Naive thymus-derived CD8-positive, alpha-beta T cell (primary cell): Measurements from ENCODE around the gene PSMC2. TPM values are rescaled to one million over a fixed set of nuclear protein-coding genes. Genes with fewer than 3 reads are reported as not detected.
"Not testable (repeated sequence)": the region's sequence is repeated elsewhere in the genome, so short reads cannot be mapped to it uniquely, and the experiment has no call there.

Experiments used
- ATAC-seq, 2 donors: fragments of 150-1000 bp; cut with Tn5 transposase in 1 of 2; sonication (Bioruptor Pico), chemical (Tn5 transposase) in 1 of 2; 1 replicate in 1 of 2; 2 replicates in 1 of 2; pipeline ENCODE4 v1.10.0; 2021; ENCODE audit warnings: mild to moderate bottlenecking in 2 of 2, moderate library complexity in 2 of 2
- POLR2A ChIA-PET: fragments of 350-600 bp; sonication (Branson Sonifier 250); formaldehyde crosslinking; loops from one replicate; lab custom pipeline; 2021; ENCODE audit warnings: antibody characterized with exemption; lab: Charles Lee
- DNase-seq, 10 donors: peaks; one replicate each; pipeline versions ENCODE4 v3.0.0 to v3.0.0-alpha.2; 2020 to 2022
- H3K27ac Mint-ChIP-seq, 10 donors: one replicate each; pipeline ENCODE4 v1.8.0; 2020 to 2022; ENCODE audit warnings: mild to moderate bottlenecking in 10 of 10, mixed read lengths in 10 of 10, moderate library complexity in 4 of 10, inconsistent platforms in 1 of 10
- H3K27me3 Mint-ChIP-seq, 5 donors: one replicate each; pipeline ENCODE4 v1.8.0; 2021 to 2022; ENCODE audit warnings: mixed read lengths in 5 of 5
- H3K36me3 Mint-ChIP-seq, 3 donors: one replicate each; pipeline ENCODE4 v1.8.0; 2020 to 2022; ENCODE audit warnings: mixed read lengths in 3 of 3, mild to moderate bottlenecking in 2 of 3, inconsistent platforms in 1 of 3
- H3K4me1 Mint-ChIP-seq, 4 donors: one replicate each; pipeline ENCODE4 v1.8.0; 2021 to 2022; ENCODE audit warnings: mixed read lengths in 4 of 4
- H3K4me3 Mint-ChIP-seq, 10 donors: one replicate each; pipeline ENCODE4 v1.8.0; 2020 to 2022; ENCODE audit warnings: mild to moderate bottlenecking in 10 of 10, mixed read lengths in 10 of 10, moderate library complexity in 6 of 10, inconsistent platforms in 1 of 10
- H3K9me3 Mint-ChIP-seq, 9 donors: one replicate each; pipeline ENCODE4 v1.8.0; 2020 to 2022; ENCODE audit warnings: mixed read lengths in 9 of 9, mild to moderate bottlenecking in 3 of 9, inconsistent platforms in 1 of 9, moderate library complexity in 1 of 9
- polyA plus RNA-seq, 3 donors: library from polyadenylated mRNA; unstranded; fragments of 300-500 nt; fragmentation: Illumina TruSeq; gene quantifications; one replicate each; pipeline ENCODE4 v1.2.3, GENCODE V29; 2021
- total RNA-seq, 8 experiments: library from RNA in 2 of 8; stranded (reverse) in 2 of 8; gene quantifications; one replicate each; pipeline ENCODE4 v1.2.3 and lab custom pipeline; 2021 to 2026

Gene PSMC2
- total and polyA plus RNA-seq, 5 experiments from 2014 or later: 68.8 to 95.5 (median 90.3) TPM

GRCh38 chr7:103405789-103406613, 58.6 kb downstream of the PSMC2 start:
- H3K36me3 Mint-ChIP-seq, H3K4me3 Mint-ChIP-seq, H3K27ac Mint-ChIP-seq, DNase-seq, POLR2A ChIA-PET, ATAC-seq, H3K4me1 Mint-ChIP-seq, H3K9me3 Mint-ChIP-seq: not testable (repeated sequence)
- H3K27me3 Mint-ChIP-seq: peaks cover 0 to 13% (median 8%) of the 10 kb centered on the region in 5 donors

- ATAC-seq: no peak
- H3K36me3 Mint-ChIP-seq: peaks cover 0 to 3% (median 0%) of the 10 kb centered on the region in 3 donors
- no peak for DNase-seq
- H3K9me3 Mint-ChIP-seq: no peaks in the 10 kb centered on the region
- POLR2A ChIA-PET: no interaction called here
- H3K4me1 Mint-ChIP-seq: no peaks in the 10 kb centered on the region
- H3K4me3 Mint-ChIP-seq: no peak overlapping the region
- H3K27me3 Mint-ChIP-seq: peaks cover 2 to 15% (median 7%) of the 10 kb centered on the region in 5 donors
- no peak overlapping the region for H3K27ac Mint-ChIP-seq
Measured at GRCh38 chr7:103412151-103412550, 64.7 kb downstream of the PSMC2 start.

- H3K36me3 Mint-ChIP-seq: peaks cover 0 to 3% (median 0%) of the 10 kb centered on the region in 3 donors
- POLR2A ChIA-PET: no interaction called here
- no peak overlapping the region for H3K4me3 Mint-ChIP-seq
- H3K27me3 Mint-ChIP-seq: peaks cover 8 to 18% (median 15%) of the 10 kb centered on the region in 5 donors
- no peak overlapping the region for H3K27ac Mint-ChIP-seq
- no peak for DNase-seq
- no peaks in the 10 kb centered on the region for H3K4me1 Mint-ChIP-seq
- H3K9me3 Mint-ChIP-seq: no peaks in the 10 kb centered on the region
- no peak for ATAC-seq
Measured at GRCh38 chr7:103413407-103413806, 66.0 kb downstream of the PSMC2 start.

GRCh38 chr7:103418241-103418640, 70.8 kb downstream of the PSMC2 start:
- DNase-seq (no peak), ATAC-seq (no peak)
- H3K27me3 Mint-ChIP-seq: peaks cover 13 to 30% (median 24%) of the 10 kb centered on the region in 5 donors
- H3K36me3 Mint-ChIP-seq: peaks cover 0 to 2% (median 0%) of the 10 kb centered on the region in 3 donors
- no peaks in the 10 kb centered on the region for H3K4me1 Mint-ChIP-seq
- H3K4me3 Mint-ChIP-seq: no peak overlapping the region
- no peak overlapping the region for H3K27ac Mint-ChIP-seq
- H3K9me3 Mint-ChIP-seq: no peaks in the 10 kb centered on the region
- POLR2A ChIA-PET: no interaction called here

Other genes starting within 250 kb of the PSMC2 start
- 10 to 100 TPM; 16.2 to 16.9 TPM for gene NAPEPLD, start 198.5 kb upstream of the PSMC2 start, total RNA-seq
- 1 to 10 TPM; 4.9 to 8.2 (median 5.3) TPM for gene NAPEPLD, start 198.5 kb upstream of the PSMC2 start, polyA plus RNA-seq
- gene PMPCB, start 50.2 kb upstream of the PSMC2 start, total RNA-seq: 10 to 100 TPM; 80.0 to 89.0 TPM
- gene PMPCB, start 50.2 kb upstream of the PSMC2 start, polyA plus RNA-seq: 10 to 100 TPM; 75.0 to 80.6 (median 75.5) TPM
- gene DNAJC2, start 2.9 kb upstream of the PSMC2 start, total RNA-seq: 10 to 100 TPM; 42.7 to 43.2 TPM
- gene DNAJC2, start 2.9 kb upstream of the PSMC2 start, polyA plus RNA-seq: 10 to 100 TPM; 14.8 to 28.0 (median 21.8) TPM
- gene SLC26A5, start 98.6 kb downstream of the PSMC2 start, total RNA-seq: not detected
- not detected for gene SLC26A5, start 98.6 kb downstream of the PSMC2 start, polyA plus RNA-seq